ENCODE data around the gene FAM135A. TPM values are rescaled to one million over a fixed set of nuclear protein-coding genes. Genes with fewer than 3 reads are reported as not detected.
"Not testable (repeated sequence)": the region's sequence is repeated elsewhere in the genome, so short reads cannot be mapped to it uniquely, and the experiment has no call there.

The FAM135A gene
- total RNA-seq, 1 donor from 2014 or later = 10.6 TPM

DNA sequence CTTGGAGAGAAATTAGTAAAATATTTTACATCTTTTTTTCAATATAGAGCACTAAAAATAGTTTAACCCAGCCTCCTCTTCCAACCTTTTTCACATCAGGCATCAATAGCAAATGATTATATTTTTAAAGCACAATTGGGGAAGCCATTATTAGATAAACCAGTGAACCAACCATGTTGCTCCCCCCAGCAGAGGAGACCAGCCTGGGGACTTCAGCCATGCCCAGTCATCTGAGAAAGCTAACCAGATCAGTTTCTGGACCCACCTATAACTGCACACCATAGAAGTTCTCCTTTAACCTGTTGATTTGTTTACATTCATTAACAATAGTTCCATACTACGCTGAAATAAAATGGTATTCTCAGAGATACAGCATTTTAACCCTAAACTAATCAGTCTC, 139.7 kb downstream of the FAM135A start:
- TF ChIP-seq, protein P1, sequence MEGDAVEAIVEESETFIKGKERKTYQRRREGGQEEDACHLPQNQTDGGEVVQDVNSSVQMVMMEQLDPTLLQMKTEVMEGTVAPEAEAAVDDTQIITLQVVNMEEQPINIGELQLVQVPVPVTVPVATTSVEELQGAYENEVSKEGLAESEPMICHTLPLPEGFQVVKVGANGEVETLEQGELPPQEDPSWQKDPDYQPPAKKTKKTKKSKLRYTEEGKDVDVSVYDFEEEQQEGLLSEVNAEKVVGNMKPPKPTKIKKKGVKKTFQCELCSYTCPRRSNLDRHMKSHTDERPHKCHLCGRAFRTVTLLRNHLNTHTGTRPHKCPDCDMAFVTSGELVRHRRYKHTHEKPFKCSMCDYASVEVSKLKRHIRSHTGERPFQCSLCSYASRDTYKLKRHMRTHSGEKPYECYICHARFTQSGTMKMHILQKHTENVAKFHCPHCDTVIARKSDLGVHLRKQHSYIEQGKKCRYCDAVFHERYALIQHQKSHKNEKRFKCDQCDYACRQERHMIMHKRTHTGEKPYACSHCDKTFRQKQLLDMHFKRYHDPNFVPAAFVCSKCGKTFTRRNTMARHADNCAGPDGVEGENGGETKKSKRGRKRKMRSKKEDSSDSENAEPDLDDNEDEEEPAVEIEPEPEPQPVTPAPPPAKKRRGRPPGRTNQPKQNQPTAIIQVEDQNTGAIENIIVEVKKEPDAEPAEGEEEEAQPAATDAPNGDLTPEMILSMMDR (IDR thresholded peaks at IDR 0.05) = no peak
- no peak for DNase-seq (ENCODE audit: low spot score)
- no peak overlapping the region for H3K4me3 Mint-ChIP-seq (ENCODE audit: unreplicated experiment)
- H3K4me1 Mint-ChIP-seq (ENCODE audit: low read depth) = no peaks in the 10 kb centered on the region
- H3K27me3 Mint-ChIP-seq (ENCODE audit: low read depth) = no peaks in the 10 kb centered on the region
- H3K9me3 Mint-ChIP-seq (ENCODE audit: low read depth) = peaks cover 3% of the 10 kb centered on the region
- H3K27ac Mint-ChIP-seq (ENCODE audit: unreplicated experiment) = no peak overlapping the region
- H3K36me3 Mint-ChIP-seq (ENCODE audit: low read depth) = peaks cover 5% of the 10 kb centered on the region

DNA sequence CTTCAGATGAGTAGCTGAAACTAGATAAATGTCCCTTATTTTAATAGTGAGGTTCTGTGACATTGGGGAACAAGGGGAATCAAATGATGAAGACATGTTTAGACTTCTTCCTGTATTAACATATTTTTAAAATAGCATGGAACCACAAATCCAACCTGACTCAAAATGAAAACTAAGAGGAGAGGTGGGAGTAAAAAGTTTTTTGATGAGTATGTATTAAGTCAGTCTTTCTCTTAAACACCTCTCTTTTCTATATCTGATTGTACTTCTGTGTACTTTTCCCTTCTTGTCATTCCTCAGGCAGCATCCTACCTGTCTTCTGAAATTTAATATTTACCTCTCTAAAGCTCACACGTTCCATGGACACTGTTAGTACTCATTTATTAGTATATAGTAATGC, 144.7 kb downstream of the FAM135A start:
- H3K36me3 Mint-ChIP-seq (ENCODE audit: low read depth) = no peaks in the 10 kb centered on the region
- no peak overlapping the region for H3K27ac Mint-ChIP-seq (ENCODE audit: unreplicated experiment)
- H3K27me3 Mint-ChIP-seq (ENCODE audit: low read depth) = no peaks in the 10 kb centered on the region
- no peak for DNase-seq (ENCODE audit: low spot score)
- H3K4me1 Mint-ChIP-seq (ENCODE audit: low read depth) = no peaks in the 10 kb centered on the region
- no peak overlapping the region for H3K4me3 Mint-ChIP-seq (ENCODE audit: unreplicated experiment)
- TF ChIP-seq, protein P1 (IDR thresholded peaks at IDR 0.05) = no peak
- no peaks in the 10 kb centered on the region for H3K9me3 Mint-ChIP-seq (ENCODE audit: low read depth)

DNA sequence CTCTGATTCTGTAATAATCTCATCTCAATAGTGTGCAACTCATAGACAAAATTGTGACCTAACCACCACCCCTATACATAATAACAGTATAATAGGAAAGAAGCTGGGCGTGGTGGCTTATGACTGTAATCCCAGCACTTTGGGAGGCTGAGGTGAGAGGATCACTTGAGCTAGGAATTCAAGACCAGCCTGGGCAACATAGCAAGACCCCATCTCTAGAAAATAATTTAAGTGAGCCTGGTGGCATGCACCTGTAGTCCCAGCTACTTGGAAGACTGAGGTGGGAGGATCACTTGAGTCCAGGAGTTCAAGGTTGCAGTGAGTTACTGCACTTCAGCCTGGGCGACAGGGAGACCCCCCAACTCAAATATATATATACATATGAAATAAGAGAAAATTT, 149.1 kb downstream of the FAM135A start:
- H3K4me3 Mint-ChIP-seq (ENCODE audit: unreplicated experiment); H3K9me3 Mint-ChIP-seq (ENCODE audit: low read depth); H3K36me3 Mint-ChIP-seq (ENCODE audit: low read depth); H3K27me3 Mint-ChIP-seq (ENCODE audit: low read depth); H3K27ac Mint-ChIP-seq (ENCODE audit: unreplicated experiment); DNase-seq (ENCODE audit: low spot score); H3K4me1 Mint-ChIP-seq (ENCODE audit: low read depth): not testable (repeated sequence)

DNA sequence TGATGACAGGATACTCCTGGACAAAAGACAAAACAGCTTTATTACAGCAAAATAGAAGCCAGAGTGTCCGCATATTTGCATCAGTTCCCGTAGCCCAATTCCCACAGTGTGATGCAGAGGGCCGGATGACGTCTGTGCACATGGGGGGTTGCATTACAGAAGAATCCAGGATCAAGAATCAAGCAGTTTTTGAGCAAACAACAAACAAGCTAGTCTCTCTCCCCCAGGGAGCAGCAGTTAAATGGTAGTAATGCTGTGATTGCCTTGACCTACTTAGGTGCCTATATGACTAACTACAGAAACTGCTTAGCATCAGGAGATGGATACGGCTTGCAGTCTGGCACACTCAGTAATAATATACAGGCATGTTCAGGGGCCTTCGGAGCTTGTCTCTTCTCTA, 150.2 kb downstream of the FAM135A start:
- no peaks in the 10 kb centered on the region for H3K9me3 Mint-ChIP-seq (ENCODE audit: low read depth)
- no peak overlapping the region for H3K4me3 Mint-ChIP-seq (ENCODE audit: unreplicated experiment)
- H3K36me3 Mint-ChIP-seq (ENCODE audit: low read depth) = no peaks in the 10 kb centered on the region
- H3K4me1 Mint-ChIP-seq (ENCODE audit: low read depth) = peaks cover 10% of the 10 kb centered on the region
- DNase-seq (ENCODE audit: low spot score) = no peak
- TF ChIP-seq, protein P1 (IDR thresholded peaks at IDR 0.05) = no peak
- H3K27ac Mint-ChIP-seq (ENCODE audit: unreplicated experiment) = no peak overlapping the region
- H3K27me3 Mint-ChIP-seq (ENCODE audit: low read depth) = no peaks in the 10 kb centered on the region

DNA sequence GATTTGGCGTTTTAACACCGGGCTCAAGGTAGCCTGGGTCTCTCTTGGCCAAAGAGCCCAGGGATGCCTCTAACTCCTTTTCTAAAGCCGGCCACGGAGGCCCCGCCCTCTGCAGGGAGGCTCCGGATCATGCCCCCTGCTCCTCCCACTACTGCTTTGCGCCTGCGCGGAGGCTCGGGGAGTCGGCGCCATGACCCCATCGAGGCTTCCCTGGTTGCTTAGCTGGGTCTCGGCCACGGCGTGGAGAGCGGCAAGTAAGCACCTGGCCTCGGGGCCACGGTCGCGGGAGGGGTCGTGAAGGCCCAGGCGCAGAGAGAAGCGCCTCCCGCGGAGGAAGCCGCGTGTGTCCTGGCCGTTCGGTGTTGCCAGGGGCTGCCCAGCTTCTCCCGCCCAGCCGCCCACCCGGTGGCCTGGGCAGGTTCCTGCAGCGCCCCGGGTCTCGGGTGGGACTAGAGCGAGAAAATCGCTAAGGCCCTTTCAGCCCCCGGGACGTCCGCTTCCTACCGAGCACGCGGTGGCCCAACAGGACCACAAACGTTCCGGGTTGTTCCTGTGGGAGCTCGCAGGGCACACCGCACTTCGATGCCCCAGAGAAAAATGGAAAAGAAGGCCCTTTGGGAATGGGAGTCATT, 153.6 kb downstream of the FAM135A start, which contains the start of gene SDHAF4:
Gene SDHAF4 (plus strand): TSS at position 180 of the 632 bp plus-strand sequence. CDS start 11 bp downstream, at position 191.
- DNase-seq (ENCODE audit: low spot score) = peak; percentile 97
- H3K4me1 Mint-ChIP-seq (ENCODE audit: low read depth) = peaks cover 10% of the 10 kb centered on the region
- H3K4me3 Mint-ChIP-seq (ENCODE audit: unreplicated experiment) = peak within 1 kb of the TSS; percentile 84
- no peaks in the 10 kb centered on the region for H3K27me3 Mint-ChIP-seq (ENCODE audit: low read depth)
- no peaks in the 10 kb centered on the region for H3K36me3 Mint-ChIP-seq (ENCODE audit: low read depth)
- H3K27ac Mint-ChIP-seq (ENCODE audit: unreplicated experiment) = no peak within 1 kb of the TSS
- TF ChIP-seq, protein P1 (IDR thresholded peaks at IDR 0.05) = peak; percentile 37
- no peaks in the 10 kb centered on the region for H3K9me3 Mint-ChIP-seq (ENCODE audit: low read depth)

GRCh38 chr6:70574643-70575042, 161.3 kb downstream of the FAM135A start:
- no peaks in the 10 kb centered on the region for H3K27me3 Mint-ChIP-seq (ENCODE audit: low read depth)
- no peak for DNase-seq (ENCODE audit: low spot score)
- H3K27ac Mint-ChIP-seq (ENCODE audit: unreplicated experiment) = no peak overlapping the region
- TF ChIP-seq, protein P1 (IDR thresholded peaks at IDR 0.05) = no peak
- no peaks in the 10 kb centered on the region for H3K4me1 Mint-ChIP-seq (ENCODE audit: low read depth)
- no peak overlapping the region for H3K4me3 Mint-ChIP-seq (ENCODE audit: unreplicated experiment)
- H3K36me3 Mint-ChIP-seq (ENCODE audit: low read depth) = peaks cover 1% of the 10 kb centered on the region
- no peaks in the 10 kb centered on the region for H3K9me3 Mint-ChIP-seq (ENCODE audit: low read depth)

Measured in chondrocyte (in vitro differentiated cells).